GM21390 (cell line): ENCODE results near the gene NR1I3.
"Not testable (repeated sequence)": the region's sequence is repeated elsewhere in the genome, so short reads cannot be mapped to it uniquely, and the experiment has no call there.

Experiments used
- ATAC-seq: cut with Tn5 transposase; IDR thresholded peaks from one replicate; pipeline ENCODE4 v1.9.1; 2021; ENCODE audit not compliant: unreplicated experiment

NR1I3 gene, protein sequence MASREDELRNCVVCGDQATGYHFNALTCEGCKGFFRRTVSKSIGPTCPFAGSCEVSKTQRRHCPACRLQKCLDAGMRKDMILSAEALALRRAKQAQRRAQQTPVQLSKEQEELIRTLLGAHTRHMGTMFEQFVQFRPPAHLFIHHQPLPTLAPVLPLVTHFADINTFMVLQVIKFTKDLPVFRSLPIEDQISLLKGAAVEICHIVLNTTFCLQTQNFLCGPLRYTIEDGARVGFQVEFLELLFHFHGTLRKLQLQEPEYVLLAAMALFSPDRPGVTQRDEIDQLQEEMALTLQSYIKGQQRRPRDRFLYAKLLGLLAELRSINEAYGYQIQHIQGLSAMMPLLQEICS

DNA sequence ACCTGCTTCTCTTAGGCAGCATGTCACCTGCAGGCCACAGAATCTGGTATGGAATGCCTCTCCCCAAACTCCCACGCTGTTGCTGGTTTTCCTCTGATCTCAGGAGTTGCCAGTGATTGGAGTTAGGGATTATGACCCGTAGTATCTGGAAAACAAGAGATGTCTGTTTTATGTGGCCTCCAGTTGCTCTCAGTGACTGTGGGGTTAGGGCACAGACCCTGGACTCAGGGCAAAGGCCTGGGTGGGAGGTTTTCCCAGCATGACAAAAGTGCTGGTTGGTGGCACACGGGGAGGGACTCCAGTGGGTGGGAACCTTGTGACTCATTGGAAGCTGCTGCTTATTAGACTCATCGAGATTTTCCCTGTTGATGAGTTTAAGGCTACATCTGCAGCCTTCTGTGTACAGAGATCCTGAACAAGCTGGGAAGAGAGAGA, at the start of gene NR1I3:
TSS of gene NR1I3 (minus strand) at position 165 of the 435 bp plus-strand sequence. CDS start 1,638 bp downstream, outside the sequence.
- no peak for ATAC-seq

DNA sequence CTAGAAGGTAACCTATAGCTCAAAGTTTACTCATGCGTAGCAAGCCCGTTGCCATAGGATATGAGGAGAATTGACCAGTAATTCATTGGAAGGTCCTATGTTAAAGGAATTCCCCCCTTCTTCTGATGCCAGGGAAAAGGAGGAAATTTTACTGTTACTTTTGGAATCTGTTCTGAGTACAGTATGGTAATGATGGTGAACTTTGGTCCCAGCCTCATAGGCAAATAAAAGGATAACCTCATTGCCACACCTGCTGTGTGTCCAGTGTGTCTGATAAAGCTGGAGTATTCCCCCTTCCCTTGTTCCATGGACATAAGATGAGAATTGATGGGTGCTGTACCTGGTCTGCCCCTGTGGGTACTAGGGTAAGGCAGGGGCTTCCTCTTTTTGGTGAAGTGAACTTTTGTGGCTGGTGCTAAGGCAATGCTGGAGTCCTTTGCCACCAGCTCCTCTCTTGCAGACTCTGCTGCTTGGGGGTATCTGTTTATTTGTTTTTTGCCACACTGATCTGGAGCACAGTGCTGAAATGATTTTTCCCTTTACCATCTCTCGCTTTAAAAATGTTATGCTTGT, 49.6 kb upstream of the NR1I3 start:
- no peak for ATAC-seq

DNA sequence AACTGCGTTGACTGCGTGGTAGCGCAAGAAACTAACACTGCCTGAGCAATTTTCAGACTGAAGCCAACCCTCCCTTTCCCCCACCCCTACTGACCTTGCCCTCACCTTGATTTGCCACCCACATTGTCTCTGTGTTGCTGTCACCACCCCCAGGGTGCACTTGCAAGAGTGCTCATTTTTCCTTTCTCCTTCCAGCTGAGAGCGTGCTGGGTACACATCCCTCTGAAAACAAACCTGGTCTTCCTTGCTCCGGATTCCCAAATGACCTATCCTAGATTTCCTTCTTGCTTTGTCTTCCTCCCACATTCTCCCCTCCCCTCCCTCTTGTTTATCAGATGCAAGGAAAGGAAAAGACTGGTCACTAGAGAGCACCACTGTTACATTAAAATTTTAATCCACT, 47.5 kb upstream of the NR1I3 start:
- ATAC-seq: no peak

DNA sequence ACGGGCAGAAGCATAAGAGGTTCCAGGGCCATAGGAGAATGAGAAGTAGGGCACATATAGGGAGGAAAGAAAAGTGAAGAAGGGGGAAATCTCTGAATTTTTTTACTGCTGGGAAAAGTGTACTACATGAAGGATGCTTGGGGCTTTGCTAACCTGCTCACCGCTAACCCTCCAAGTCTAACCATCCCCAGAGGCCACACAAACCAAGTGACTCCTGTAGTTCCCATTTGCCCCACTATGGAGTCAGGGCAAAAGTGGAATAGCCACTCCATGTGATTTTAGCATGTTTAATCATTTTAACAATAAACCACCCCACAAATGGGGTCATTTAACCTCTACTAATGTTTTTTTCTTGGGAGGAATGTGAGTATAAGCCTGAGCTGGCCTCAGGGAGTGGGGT, 47.1 kb upstream of the NR1I3 start:
- ATAC-seq: no peak

DNA sequence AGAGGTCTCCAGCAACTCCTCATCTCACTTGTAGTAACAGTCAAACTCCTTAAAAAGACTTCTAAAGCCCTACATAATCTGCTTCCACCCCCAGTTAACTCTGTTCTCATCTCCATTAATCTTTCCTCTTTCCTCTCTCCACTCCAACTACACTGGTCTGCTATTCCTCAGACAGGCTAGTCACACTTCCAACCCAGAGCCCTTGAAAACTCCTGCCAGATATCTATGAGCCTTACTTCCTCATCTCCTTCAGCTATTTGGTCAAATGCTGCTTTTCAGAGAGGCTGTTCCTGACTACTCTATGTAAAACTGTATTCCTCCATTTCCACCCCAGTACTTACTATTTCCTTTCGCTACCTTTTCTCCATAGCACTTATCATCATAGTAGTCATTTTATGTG, 45.0 kb upstream of the NR1I3 start:
- no peak for ATAC-seq

DNA sequence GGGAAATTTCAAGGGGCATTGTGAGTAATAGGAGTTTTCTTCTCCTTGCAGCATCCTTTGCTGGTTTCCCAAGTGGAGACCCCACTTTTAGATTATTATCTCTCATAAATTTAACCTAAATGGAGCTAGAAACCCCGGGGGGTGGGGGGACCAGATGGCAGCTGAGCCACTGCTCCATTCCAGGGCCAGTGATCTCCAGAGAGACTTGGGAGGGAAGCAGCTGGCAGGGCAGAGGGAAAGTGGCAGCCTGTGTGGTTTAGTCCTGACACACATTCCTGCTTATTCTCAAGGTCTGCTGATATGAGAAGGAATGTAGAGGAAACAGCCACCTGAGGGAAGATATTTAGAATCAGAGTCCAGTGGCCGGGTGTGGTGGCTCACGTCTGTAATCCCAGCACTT, 36.9 kb upstream of the NR1I3 start:
- no peak for ATAC-seq

DNA sequence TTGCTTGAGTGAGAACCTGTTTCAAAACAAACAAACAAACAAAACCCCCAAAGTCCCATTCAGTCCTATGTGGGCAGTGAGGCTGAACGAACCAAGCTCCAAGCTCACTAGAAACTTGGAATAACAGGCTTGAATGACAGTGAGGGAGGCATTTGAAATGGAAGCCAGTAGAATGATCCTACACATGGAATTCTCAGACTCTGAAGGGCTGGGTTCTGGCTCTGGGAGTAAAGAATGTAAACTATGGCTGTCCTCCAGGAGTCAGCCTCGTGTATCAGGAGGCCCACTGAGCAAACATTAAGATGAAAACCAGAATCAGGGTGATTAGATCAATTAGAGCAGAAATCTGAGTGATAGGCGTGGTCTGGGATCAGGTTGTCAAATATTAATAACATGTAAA, 35.4 kb upstream of the NR1I3 start:
- no peak for ATAC-seq

DNA sequence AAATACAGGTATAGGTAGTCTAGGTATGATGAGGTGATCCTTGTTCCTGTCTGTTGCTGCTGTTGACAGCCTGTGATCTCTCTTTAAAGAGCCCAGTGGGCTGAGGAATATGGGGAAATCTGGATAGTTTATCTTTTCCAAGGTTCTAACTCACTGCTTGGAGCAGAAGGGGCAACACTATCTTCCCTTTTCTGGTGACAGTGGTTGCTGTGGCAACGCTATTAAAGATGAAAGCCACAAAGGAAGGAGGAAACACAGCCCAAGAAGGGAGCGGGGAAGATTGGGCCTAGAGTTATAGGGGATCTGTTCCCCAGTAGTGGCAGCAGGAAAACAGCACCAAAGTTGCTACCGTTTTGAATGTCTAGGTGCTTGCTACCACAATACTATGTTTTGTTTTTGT, 29.3 kb upstream of the NR1I3 start:
- ATAC-seq: no peak

DNA sequence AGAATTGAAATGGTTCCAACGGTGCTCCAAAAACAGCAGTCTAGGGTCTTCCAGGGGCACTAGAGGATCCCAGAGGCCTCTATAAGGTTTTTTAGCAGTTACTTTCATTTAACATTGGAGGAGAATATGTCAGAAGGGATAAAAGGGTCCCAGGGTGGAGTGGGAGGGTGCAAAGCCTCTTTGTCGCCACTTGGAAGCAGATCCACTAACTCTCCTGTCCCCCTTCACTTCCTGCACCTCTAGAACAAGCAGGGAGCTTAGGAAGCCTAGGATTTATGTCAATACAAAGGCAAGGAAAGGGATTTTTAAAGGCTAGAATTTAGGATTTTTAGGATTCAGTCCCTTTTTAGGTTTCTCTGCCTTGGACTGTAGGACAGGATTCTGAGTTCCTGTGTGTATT, 28.8 kb upstream of the NR1I3 start:
- no peak for ATAC-seq

DNA sequence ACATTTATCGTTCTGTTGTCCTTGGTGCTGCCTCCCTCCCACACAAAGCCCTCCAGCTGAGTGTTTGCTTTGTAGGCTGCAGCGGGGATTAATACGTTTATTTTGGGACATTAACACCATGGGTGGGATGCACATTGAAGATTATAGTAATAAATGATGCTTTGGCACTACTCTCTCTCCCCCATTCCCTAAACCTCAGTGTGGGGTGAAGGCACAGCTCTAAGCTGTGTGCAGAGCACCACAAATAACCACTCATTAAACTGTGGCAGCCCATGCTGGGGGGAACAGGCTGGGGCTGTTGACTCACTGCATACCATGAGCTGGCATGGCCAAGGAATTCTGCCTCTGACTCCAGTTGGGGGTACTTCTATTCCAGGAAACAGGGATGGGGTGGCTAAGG, 28.2 kb upstream of the NR1I3 start:
- ATAC-seq: no peak

DNA sequence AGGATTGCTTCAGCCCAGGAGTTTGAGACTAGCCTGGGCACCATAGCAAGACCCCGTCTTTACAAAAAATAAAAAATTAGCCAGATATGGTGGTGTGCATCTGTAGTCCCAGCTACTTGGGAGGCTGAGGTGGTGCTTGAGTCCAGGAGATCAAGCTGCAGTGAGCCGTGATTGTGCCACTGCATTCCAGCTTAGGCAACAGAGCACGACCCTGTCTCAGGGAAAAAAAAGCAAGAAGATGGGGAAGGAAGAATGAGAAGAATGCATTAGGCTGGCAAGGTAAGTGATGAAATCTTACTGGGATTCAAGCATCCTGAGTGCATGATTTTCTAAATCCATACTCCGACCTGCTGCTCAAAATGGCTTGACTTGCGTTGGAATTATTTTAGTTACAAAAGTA, 27.3 kb upstream of the NR1I3 start:
- ATAC-seq: no peak

DNA sequence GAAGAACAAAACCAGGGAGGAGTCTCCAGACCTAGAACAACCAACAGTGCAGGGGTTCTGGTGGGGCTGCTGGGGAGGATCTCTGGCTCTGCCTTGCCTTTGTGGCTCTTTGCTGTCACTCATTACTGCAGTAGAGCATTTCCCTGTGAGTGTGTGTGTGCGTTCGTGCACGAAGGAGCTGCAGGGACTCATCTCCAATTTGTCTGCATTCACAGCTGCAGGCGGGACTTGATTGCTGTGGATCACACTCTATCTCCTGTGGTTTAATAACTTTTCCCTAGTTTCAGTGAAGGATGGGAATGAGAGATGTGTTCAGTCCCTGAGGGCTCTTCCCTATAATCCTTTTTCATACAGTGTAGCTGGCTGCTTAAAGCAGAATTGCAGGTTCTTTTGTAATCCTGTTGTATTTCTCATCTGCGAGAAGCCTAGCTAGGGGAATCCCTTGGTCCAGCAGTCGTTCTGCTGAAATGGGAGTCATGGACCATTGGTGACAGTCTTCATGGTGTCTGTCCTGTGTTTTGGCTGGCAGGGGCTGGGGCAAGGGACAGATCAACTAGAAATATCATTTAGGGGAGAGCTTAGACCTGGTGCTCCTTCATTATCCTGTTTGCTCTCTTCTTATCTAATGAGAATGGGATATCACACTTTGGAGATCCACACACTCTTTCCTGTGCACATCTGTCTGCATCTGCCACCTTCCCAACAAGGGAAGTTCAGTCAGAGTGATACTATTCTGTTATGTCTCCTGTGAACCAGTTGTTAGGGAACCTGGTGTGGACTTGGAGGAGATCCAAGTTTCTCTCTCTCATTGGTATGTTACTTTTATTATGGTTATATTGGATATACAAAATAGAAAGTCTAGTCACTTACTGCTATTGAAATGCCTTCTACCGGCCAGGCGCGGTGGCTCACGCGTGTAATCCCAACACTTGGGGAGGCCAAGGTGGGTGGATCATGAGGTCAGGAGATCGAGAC, 23.5 kb upstream of the NR1I3 start:
- no peak for ATAC-seq

DNA sequence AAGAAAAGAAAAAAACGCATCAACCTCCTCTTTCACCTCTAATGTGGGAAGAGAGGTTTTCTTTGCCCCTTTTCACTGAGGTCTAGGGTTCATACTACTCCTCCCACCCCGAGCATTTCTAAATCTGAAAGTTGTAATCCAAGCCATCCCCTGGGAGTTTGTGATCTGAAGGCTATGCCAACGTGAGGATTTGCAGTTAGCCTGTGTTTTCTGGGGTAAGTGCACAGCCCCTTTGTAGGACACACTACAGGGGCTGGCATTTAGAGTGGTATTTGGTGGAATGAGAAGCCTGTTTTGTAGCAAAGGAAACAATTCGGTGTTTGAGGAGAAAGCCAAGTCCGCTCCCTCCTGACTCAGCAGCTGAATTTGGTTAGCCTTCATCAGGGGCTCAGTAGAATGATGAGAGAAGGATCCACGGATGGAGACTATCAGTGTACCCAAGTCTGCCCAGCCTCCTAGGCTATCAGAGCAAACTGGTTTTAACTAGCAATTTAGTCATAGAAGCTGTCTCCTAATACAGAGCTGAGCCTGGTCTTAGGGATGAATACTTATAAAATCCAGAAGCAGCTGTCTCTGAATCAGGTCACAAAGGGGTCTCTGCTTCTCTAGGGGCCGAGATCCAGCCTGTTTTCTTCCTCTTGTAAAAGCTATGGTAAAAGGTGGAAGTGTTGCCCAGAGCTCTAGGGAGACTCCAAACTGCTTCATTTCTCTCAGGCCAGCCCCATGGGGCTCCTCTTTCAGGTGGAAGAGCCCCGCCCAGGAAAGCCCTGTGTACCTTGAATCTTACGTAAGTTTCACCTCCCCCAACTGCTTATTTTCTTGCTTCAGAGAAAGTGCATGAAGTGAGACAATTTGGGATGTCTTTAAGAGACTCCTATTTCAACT, 22.6 kb upstream of the NR1I3 start:
- no peak for ATAC-seq

DNA sequence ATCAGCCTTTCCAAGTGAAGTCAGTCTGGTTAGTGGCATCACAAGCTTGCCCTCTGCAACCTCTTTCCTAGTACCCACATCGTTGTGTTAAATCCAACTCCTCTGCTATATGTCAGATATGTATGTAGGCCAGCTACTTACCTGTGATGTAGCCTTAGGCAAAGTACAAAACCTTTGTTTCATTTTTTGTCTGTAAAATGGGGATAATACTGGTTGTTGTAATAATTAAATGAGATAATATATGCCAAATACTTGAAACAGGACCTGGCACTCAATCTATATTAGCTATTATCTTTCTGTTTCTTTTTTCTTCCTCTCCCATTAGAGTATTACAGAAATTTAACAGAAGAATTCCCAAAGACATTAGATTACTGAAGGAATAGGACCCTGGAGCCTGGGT, 21.8 kb upstream of the NR1I3 start:
- no peak for ATAC-seq

DNA sequence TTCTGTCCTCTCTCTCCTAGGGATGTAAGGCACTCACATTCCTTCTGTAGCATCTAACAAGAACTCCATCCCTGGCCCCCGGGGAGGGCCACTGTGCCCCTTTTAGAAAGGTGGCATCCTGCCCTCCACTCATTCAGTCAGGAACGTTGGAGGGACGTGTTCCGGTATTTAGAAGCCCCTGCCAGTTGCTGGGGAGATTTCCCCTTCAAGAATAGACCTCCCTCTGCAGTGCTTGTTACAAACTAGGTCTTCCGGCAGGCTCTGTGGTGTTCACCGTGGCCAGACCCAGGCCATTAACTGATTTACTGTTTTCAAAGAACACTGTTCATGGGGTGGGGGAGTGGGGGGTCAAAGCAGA, 21.3 kb upstream of the NR1I3 start:
- no peak for ATAC-seq

DNA sequence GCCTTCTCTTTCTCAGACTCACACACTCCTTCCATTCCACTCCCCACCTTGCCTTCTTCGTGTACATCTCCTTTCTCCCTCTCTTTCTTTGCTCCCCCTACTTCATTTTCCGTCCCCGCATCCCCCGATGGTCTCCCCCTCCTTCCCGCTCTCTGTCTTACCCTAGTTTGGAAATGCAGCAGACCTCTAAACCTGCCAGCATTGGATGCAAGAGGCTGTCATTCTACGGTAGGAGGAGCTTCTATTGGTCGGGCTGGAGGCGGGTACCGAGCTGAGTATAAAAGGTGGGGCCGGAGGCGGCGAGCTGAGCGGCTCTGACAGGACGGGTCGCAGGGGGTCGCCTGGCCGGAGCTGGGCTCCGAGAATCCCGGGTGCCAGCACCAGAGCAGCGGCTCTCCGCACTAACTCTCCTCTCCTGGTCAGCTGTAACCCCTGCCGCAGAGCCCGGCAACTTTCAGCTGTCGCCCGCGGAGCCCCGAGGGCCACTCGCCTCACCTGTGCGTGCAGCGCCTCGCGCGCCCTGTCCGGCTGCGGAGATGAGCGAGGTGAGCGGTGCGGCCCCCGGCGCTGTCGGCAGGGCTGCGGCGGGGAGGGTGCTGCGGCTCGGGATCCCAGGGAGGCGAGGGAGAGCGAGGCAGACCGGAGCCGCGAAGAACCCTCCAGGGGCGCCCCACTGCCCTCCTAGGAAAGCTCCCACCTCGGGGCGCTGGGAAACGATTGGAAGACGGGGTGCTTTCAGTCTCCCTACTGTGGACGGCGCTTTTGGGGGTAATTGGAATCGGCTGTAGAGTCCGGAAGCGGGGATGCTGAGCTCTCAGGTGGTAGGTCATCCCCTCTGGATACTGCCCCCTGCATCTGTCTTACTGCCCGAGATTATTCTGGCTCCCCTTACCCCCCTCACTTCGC, 20.7 kb upstream of the NR1I3 start, which contains the start of gene PCP4L1:
TSS of gene PCP4L1 (plus strand) at position 307 of the 906 bp plus-strand sequence. CDS start at position 537, 230 bp downstream.
- no peak for ATAC-seq

DNA sequence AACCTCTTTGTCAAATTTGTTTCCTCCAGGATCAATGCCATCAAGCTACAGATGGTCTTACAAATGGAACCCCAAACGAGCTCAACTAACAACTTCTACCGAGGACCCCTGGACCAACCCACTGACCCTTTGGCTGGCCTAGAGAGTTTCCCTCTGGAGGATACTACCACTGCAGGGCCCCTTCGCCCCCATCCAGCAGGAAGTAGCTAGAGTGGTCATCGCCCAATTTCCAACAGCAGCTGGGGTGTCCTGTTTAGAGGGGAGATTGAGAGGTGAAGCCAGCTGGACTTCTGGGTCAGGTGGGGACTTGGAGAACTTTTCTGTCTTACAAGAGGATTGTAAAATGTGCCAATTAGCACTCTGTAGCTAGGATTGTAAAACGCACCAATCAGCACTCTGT, 19.1 kb upstream of the NR1I3 start:
- not testable (repeated sequence) for ATAC-seq

DNA sequence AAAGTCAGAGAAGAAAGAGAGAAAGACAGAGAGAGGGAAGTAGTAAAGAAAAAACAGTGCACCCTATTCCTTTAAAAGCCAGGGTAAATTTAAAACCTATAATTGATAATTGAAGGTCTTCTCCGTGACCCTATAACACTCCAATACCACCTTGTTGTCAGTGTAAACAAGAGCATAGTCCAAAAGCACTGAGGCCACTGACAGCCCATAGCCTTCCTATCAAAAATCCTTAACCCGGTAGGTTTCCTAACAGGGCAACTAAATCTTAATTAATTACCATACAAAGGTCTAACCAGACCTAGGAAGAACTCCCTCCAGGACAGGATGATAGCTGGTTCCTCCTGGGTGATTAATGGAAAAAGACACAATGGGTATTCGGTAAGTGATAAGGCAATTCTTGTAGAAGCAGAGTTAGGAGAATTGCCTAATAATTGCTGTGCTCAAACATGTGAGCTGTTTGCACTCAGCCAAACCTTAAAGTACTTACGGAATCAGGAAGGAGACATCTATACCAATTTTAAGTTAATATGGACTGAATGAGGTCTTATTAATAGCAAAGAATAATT, 18.0 kb upstream of the NR1I3 start:
- not testable (repeated sequence) for ATAC-seq

DNA sequence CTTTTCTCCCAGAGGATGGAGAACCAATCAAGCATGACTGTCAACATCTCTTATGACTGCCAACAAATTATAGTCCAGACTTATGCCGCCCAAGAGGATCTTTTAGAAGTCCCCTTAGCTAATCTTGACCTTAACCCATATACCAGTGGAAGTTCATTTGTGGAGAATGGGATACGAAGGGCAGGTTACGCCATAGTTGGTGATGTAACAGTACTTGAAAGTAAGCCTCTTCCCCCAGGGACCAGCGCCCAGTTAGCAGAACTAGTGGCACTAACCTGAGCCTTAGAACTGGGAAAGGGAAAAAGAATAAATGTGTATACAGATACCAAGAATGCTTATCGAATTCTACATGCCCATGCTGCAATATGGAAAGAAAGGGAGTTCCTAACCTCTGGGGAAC, 17.3 kb upstream of the NR1I3 start:
- ATAC-seq: not testable (repeated sequence)
